ENCODE results near the gene RNF213. TPM values are rescaled to one million over a fixed set of nuclear protein-coding genes. Genes with fewer than 3 reads are reported as not detected.

The RNF213 gene
- total RNA-seq, 1 donor from 2014 or later, result 25.6 TPM

GRCh38 chr17:80432961-80433550 lies 172.4 kb downstream of the RNF213 start:
- H3K9me3 ChIP-seq (replicated peaks), result no peaks in the 10 kb centered on the region
- H3K4me1 ChIP-seq, result no peaks in the 10 kb centered on the region
- H3K27me3 ChIP-seq (ENCODE audit: low read depth), result no peaks in the 10 kb centered on the region
- H3K27ac ChIP-seq (replicated peaks), result no peak overlapping the region
- DNase-seq, result no peak
- H3K4me3 ChIP-seq, result no peak overlapping the region
- intact Hi-C loops (cut with micrococcal nuclease), result no loop called here
- no peak for TF ChIP-seq CTCF (IDR thresholded peaks at IDR 0.05; ENCODE audit: borderline replicate concordance)
- no peaks in the 10 kb centered on the region for H3K36me3 ChIP-seq

- TF ChIP-seq CTCF (IDR thresholded peaks at IDR 0.05; ENCODE audit: borderline replicate concordance), result no peak
- no peak for DNase-seq
- H3K27me3 ChIP-seq (ENCODE audit: low read depth), result no peaks in the 10 kb centered on the region
- H3K9me3 ChIP-seq (replicated peaks), result no peaks in the 10 kb centered on the region
- no peaks in the 10 kb centered on the region for H3K36me3 ChIP-seq
- H3K27ac ChIP-seq (replicated peaks), result no peak overlapping the region
- intact Hi-C loops (cut with micrococcal nuclease), result no loop called here
- no peaks in the 10 kb centered on the region for H3K4me1 ChIP-seq
- H3K4me3 ChIP-seq, result no peak overlapping the region
Measured at GRCh38 chr17:80433916-80434666, 173.4 kb downstream of the RNF213 start.

- H3K27me3 ChIP-seq (ENCODE audit: low read depth), result no peaks in the 10 kb centered on the region
- no peaks in the 10 kb centered on the region for H3K9me3 ChIP-seq (replicated peaks)
- H3K36me3 ChIP-seq, result no peaks in the 10 kb centered on the region
- intact Hi-C loops (cut with micrococcal nuclease), result no loop called here
- no peak overlapping the region for H3K4me3 ChIP-seq
- no peak overlapping the region for H3K27ac ChIP-seq (replicated peaks)
- no peak for DNase-seq
- no peaks in the 10 kb centered on the region for H3K4me1 ChIP-seq
- no peak for TF ChIP-seq CTCF (IDR thresholded peaks at IDR 0.05; ENCODE audit: borderline replicate concordance)
Measured at GRCh38 chr17:80437532-80437931, 176.9 kb downstream of the RNF213 start.

GRCh38 chr17:80438806-80439205 lies 178.2 kb downstream of the RNF213 start:
- no peaks in the 10 kb centered on the region for H3K4me1 ChIP-seq
- H3K27me3 ChIP-seq (ENCODE audit: low read depth), result no peaks in the 10 kb centered on the region
- H3K27ac ChIP-seq (replicated peaks), result no peak overlapping the region
- no peak for TF ChIP-seq CTCF (IDR thresholded peaks at IDR 0.05; ENCODE audit: borderline replicate concordance)
- H3K9me3 ChIP-seq (replicated peaks), result no peaks in the 10 kb centered on the region
- H3K36me3 ChIP-seq, result no peaks in the 10 kb centered on the region
- intact Hi-C loops (cut with micrococcal nuclease), result no loop called here
- no peak overlapping the region for H3K4me3 ChIP-seq
- DNase-seq, result no peak

- Histone ChIP-seq H3K27ac (replicated peaks) (no peak overlapping the region), H3K4me3 (no peak overlapping the region), H3K27me3 (ENCODE audit: low read depth) (no peaks in the 10 kb centered on the region), H3K4me1 (no peaks in the 10 kb centered on the region), H3K36me3 (no peaks in the 10 kb centered on the region), H3K9me3 (replicated peaks) (no peaks in the 10 kb centered on the region)
- no peak for TF ChIP-seq CTCF (IDR thresholded peaks at IDR 0.05; ENCODE audit: borderline replicate concordance)
- no peak for DNase-seq
- intact Hi-C loops (cut with micrococcal nuclease), result no loop called here
Measured at GRCh38 chr17:80439499-80439898, 178.8 kb downstream of the RNF213 start.

Data from left ventricle myocardium inferior (tissue), 1 donor.